ENCODE measurements around the gene TTLL12.

DNA sequence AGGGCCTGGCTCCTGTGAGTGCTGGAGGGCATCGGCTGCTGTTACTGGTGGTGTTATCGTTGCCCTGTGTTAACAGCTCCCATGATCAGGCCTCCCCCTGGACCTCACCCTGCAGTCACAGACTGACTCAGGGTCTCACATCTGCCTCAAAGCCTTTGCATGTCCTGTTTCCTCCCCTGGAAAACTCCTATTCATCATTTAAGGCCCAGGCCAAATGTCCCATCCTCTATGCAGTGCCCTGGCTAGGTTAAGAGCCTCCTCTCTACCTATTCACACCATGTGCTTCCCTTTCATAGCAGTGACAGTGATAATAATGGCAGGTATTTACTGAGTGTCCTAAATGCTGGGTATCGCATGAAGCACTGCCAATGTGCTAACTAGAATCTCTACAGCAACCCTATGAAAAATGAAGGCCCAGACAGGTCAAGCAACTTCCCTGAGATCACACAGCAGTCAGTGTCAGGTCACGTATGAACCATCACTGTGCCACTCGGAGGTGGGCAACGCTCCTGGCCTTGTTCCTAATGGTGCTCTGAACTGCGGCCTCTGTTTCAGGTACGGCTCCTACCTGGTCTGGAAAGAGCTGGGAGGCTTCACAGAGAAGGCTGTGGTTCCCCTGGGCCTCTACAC lies 26.3 kb downstream of the TTLL12 start:
- TF ChIP-seq CTCF (IDR thresholded peaks at IDR 0.05; ENCODE audit: insufficient read depth, low read length) (no peak), GABPA (IDR thresholded peaks at IDR 0.05; ENCODE audit: low read depth) (no peak), POLR2AphosphoS5 (IDR thresholded peaks at IDR 0.05; ENCODE audit: low read depth) (no peak)
- TF ChIP-seq, protein P1, sequence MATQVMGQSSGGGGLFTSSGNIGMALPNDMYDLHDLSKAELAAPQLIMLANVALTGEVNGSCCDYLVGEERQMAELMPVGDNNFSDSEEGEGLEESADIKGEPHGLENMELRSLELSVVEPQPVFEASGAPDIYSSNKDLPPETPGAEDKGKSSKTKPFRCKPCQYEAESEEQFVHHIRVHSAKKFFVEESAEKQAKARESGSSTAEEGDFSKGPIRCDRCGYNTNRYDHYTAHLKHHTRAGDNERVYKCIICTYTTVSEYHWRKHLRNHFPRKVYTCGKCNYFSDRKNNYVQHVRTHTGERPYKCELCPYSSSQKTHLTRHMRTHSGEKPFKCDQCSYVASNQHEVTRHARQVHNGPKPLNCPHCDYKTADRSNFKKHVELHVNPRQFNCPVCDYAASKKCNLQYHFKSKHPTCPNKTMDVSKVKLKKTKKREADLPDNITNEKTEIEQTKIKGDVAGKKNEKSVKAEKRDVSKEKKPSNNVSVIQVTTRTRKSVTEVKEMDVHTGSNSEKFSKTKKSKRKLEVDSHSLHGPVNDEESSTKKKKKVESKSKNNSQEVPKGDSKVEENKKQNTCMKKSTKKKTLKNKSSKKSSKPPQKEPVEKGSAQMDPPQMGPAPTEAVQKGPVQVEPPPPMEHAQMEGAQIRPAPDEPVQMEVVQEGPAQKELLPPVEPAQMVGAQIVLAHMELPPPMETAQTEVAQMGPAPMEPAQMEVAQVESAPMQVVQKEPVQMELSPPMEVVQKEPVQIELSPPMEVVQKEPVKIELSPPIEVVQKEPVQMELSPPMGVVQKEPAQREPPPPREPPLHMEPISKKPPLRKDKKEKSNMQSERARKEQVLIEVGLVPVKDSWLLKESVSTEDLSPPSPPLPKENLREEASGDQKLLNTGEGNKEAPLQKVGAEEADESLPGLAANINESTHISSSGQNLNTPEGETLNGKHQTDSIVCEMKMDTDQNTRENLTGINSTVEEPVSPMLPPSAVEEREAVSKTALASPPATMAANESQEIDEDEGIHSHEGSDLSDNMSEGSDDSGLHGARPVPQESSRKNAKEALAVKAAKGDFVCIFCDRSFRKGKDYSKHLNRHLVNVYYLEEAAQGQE (IDR thresholded peaks at IDR 0.05; ENCODE audit: insufficient replicate concordance, low read depth) = no peak

Data from HL-60 (cell line).